Measurements from ENCODE around the gene PHAF1.
A peak's percentile ranks its signal among the peaks of the same experiment; 100 is the strongest.

Gene PHAF1

GRCh38 chr16:67183284-67183626 is 73.5 kb downstream of the PHAF1 start:
- no peak for TF ChIP-seq CTCF (conservative IDR thresholded peaks at IDR 0.05; ENCODE audit: low read depth, low read length)
- DNase-seq (ENCODE audit: low read depth): no peak
- peak overlapping the region; percentile 45 for H3K4me3 ChIP-seq (ENCODE audit: low read length)

- TF ChIP-seq CTCF (conservative IDR thresholded peaks at IDR 0.05; ENCODE audit: low read depth, low read length): no peak
- DNase-seq (ENCODE audit: low read depth): peak; percentile 94
Measured at GRCh38 chr16:67183627-67184452, 74.1 kb downstream of the PHAF1 start, which contains the start of gene MATCAP1. Gene MATCAP1, minus strand, starts transcription at chr16:67183963. Its CDS starts 3,353 bp downstream, at chr16:67180610.

GRCh38 chr16:67184453-67184994 is 74.8 kb downstream of the PHAF1 start:
- peak overlapping the region; percentile 45 for H3K4me3 ChIP-seq (ENCODE audit: low read length)
- no peak for DNase-seq (ENCODE audit: low read depth)
- no peak for TF ChIP-seq CTCF (conservative IDR thresholded peaks at IDR 0.05; ENCODE audit: low read depth, low read length)

More at GRCh38 chr16:67183627-67184452, 74.1 kb downstream of the PHAF1 start, which contains the start of gene MATCAP1:
- H3K4me3 ChIP-seq (ENCODE audit: low read length): peak within 1 kb of the TSS; percentile 45

GRCh38 chr16:67184995-67185650 is 75.4 kb downstream of the PHAF1 start:
- DNase-seq (ENCODE audit: low read depth): peak; percentile 62
- no peak overlapping the region for H3K4me3 ChIP-seq (ENCODE audit: low read length)
- TF ChIP-seq CTCF (conservative IDR thresholded peaks at IDR 0.05; ENCODE audit: low read depth, low read length): peak; percentile 88

- DNase-seq (ENCODE audit: low read depth): no peak
- no peak overlapping the region for H3K4me3 ChIP-seq (ENCODE audit: low read length)
- no peak for TF ChIP-seq CTCF (conservative IDR thresholded peaks at IDR 0.05; ENCODE audit: low read depth, low read length)
Measured at GRCh38 chr16:67185651-67186134, 76.0 kb downstream of the PHAF1 start.

- no peak overlapping the region for H3K4me3 ChIP-seq (ENCODE audit: low read length)
- TF ChIP-seq CTCF (conservative IDR thresholded peaks at IDR 0.05; ENCODE audit: low read depth, low read length): no peak
- no peak for DNase-seq (ENCODE audit: low read depth)
Measured at GRCh38 chr16:67186550-67186950, 76.8 kb downstream of the PHAF1 start.

Measured in retinal pigment epithelial cell (primary cell).